ENCODE results near the gene NEDD9. TPM values are rescaled to one million over a fixed set of nuclear protein-coding genes. Genes with fewer than 3 reads are reported as not detected.

NEDD9 gene
- total RNA-seq, 2 donors from 2014 or later: 63.5 to 64.9 TPM

DNA sequence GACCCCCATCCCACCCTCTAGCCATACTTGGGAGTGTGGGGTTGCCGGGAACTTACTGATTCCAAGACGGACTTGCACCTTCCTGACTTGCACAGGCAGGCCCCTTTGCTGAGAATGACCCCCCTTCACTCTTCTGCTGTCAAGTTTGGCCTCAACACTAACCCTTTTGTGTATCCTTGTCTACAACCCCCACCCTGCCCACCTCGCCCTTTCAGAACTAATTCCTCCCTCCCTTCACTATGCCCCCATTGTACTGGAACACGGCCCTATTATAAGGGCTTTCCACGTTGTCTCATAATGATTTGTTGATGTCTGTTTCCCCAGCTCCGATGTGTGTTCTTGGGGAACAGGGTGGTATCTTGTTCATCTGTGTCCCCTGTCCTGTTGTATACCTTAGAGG, 4.4 kb upstream of the NEDD9 start:
- ATAC-seq (no peak), DNase-seq (no peak)
- no peaks in the 10 kb centered on the region for H3K9me3 ChIP-seq (ENCODE audit: control insufficient read depth, low read length, poor library complexity, severe bottlenecking)
- peaks cover 3% of the 10 kb centered on the region for H3K36me3 Mint-ChIP-seq (ENCODE audit: low read depth)
- H3K4me1 Mint-ChIP-seq: peaks cover 32% of the 10 kb centered on the region
- H3K27ac Mint-ChIP-seq: peak overlapping the region; percentile 99
- H3K27me3 Mint-ChIP-seq: no peaks in the 10 kb centered on the region
- H3K4me3 Mint-ChIP-seq: peak overlapping the region; percentile 72

DNA sequence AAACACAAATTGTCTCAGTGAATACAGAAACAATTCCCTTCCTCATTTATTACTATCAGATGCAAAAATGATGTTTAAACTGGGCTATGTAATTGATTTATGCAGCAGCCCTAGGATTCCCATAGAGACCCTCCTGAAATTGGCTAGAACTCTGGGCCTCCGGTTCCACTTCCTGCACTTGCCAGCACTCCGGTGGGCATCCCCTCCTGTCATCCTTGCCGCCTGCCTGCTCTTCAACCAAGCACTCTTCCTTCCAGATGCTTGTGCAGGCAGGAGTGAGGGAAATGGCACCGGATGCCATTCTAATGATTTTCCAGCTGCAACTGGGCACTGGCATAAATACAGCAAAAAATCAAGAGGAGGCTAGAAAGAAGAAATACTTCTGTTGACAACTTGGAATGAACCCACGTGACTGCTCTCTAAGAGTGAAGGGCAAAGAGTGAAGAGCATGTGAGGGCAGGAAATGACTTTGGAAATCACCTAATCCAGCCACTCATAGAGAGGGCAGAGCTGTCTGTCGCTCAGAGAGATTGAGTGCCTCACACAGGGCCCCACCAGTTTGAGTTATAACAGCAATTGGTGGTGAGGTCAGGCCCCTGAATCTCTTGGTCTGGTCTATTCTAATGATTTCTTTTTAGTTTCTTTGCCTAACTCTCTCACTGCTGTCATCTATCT, 3.7 kb upstream of the NEDD9 start:
- peak in 2 of 3 donors; percentile 30 to 41 for DNase-seq
- Mint-ChIP-seq H3K36me3 (ENCODE audit: low read depth) (peaks cover 1% of the 10 kb centered on the region), H3K4me3 (peak overlapping the region; percentile 72), H3K4me1 (peaks cover 37% of the 10 kb centered on the region), H3K27ac (peak overlapping the region; percentile 99), H3K27me3 (no peaks in the 10 kb centered on the region)
- no peaks in the 10 kb centered on the region for H3K9me3 ChIP-seq (ENCODE audit: control insufficient read depth, low read length, poor library complexity, severe bottlenecking)
- ATAC-seq: peak; percentile 59

DNA sequence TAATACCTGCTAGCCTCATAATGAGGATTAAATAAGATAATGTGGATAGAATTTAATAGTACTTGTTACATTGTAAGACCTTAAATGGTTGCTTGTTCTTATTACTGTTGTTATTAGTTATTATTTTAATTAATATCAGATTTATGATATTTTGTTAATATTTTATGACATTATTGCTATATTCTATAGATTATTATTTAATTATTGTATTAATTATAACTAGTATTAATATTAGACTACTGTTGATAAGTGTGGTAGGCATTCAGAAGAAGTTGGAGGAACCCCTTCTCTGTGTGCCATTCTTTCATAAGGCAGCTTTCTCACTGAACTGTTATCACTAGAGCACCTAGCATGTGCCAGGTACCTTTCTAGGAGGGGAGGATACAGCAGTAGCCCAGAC, 2.6 kb upstream of the NEDD9 start:
- DNase-seq (no peak), ATAC-seq (no peak)
- H3K27me3 Mint-ChIP-seq: no peaks in the 10 kb centered on the region
- no peaks in the 10 kb centered on the region for H3K9me3 ChIP-seq (ENCODE audit: control insufficient read depth, low read length, poor library complexity, severe bottlenecking)
- no peak overlapping the region for H3K4me3 Mint-ChIP-seq
- H3K4me1 Mint-ChIP-seq: peaks cover 41% of the 10 kb centered on the region
- H3K36me3 Mint-ChIP-seq (ENCODE audit: low read depth): no peaks in the 10 kb centered on the region
- H3K27ac Mint-ChIP-seq: peak overlapping the region; percentile 99

DNA sequence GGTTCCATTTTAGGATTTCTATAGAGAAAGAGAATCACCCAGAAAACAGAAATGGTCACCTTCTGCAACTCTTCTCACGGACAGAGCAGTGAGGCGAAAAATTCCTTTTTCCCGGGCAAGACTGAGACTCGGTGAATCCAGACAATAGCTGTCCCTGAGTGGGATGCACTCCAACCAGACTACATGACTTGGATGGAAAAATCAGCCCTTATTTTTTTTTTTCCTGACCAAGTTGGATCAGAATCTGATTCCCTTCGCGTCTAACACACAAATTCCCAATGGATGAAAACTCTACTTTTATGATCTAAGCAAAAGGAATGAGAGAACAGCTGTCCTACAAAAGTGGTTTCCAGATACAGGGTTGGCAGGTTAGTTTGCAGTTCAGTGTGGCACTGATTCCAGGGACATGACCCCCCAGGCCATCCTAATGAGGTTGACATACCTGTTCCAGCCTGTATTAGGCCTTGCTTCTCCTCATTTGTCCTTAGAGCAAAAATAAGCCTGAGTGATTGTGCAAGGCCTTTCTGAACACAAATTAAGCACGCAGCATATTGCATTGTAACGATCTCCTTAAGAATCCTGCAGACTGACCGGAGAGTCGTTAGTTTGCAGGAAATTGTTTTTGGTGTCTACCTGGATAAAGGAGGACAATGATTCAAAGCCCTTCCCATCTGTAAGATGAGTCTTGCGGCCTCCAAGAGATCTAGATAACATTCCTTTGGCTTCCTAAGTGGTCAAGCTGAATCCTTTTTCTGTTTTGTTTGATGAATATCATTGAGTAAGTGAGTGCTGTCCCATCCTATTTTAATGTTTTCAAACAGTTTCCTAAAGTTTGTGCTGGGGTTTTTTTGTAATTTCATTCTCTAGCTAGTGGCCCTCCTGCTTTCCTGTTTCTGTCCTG, 1.5 kb upstream of the NEDD9 start:
- DNase-seq: no peak
- no peaks in the 10 kb centered on the region for H3K27me3 Mint-ChIP-seq
- H3K4me3 Mint-ChIP-seq: peak overlapping the region; percentile 95
- H3K27ac Mint-ChIP-seq: peak overlapping the region; percentile 99
- H3K4me1 Mint-ChIP-seq: peaks cover 43% of the 10 kb centered on the region
- no peaks in the 10 kb centered on the region for H3K36me3 Mint-ChIP-seq (ENCODE audit: low read depth)
- no peaks in the 10 kb centered on the region for H3K9me3 ChIP-seq (ENCODE audit: control insufficient read depth, low read length, poor library complexity, severe bottlenecking)
- ATAC-seq: no peak

DNA sequence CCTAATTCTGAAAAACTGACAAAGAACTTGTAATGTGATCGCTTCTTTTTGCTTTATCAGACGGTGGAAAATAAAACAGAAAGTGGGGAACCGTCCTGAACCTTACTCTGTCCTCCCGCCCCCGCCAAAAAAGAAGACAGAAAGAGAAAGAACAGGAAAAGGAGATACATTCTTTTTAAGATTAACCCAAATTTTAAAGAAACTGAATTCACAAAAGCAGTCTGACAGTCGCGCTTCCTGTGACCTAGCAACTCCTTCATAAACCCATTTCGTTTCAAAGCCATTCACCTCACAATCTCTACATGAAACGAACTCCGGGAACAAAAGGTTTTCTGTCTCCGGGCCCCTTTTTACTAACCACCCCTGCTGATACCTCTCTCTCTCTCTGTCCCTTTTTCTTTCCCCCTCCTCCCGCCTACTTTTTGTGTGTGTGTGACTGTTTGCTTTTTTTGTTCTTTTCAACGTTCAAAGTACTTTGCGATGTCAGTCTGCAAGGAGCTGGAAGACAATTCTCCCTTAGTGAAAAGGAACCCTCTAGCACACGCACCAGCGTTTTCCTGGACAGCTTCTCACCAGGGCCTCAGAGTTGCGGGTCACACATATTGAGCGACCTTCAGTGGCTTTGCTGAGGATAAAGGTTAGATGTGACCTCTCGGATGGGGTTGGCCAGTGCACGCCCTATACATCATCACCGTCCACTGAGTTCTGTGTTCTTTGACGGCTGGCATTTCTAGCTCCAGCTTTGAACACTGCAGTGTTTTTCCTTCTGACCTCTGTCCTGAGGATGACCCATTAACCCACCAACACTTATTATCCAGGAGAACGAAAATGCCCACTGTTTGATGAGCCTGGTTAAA, 530 bp upstream of the NEDD9 start:
- ATAC-seq: peak; percentile 34
- H3K27ac Mint-ChIP-seq: peak overlapping the region; percentile 99

DNA sequence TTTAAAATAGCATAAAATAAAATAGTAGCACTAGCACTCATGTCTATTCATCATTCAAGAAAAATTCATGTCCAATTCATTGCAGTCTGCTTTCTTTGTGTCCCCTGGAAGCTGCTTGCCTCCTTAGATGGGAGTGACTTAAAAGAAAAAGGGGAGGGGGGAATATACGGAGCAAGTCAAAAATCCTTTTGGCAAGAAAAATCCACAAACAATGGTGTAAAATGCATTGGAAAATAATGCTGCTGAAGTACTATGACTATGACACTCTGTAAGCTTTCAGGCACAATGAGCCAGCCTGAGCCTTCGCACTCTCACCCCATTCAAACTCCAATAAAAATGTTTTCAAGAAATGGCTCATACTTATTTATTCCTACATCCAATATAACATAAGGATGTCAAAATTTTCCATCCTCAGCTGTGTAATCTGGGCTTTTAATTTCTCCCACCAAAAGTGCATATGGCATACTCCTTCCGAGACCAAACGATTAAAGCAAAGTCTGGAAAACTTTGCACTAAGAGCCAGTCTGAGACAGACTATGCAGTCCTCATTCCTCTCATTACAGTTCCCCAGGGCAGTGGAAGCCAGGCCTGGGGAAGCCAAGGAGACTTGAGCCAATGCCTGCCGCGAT, 790 bp downstream of the NEDD9 start:
- H3K4me3 Mint-ChIP-seq: peak overlapping the region; percentile 95
- H3K4me1 Mint-ChIP-seq: peaks cover 41% of the 10 kb centered on the region
- no peaks in the 10 kb centered on the region for H3K27me3 Mint-ChIP-seq
- no peaks in the 10 kb centered on the region for H3K9me3 ChIP-seq (ENCODE audit: control insufficient read depth, low read length, poor library complexity, severe bottlenecking)
- peaks cover 5% of the 10 kb centered on the region for H3K36me3 Mint-ChIP-seq (ENCODE audit: low read depth)
- ATAC-seq (no peak), DNase-seq (no peak)
- H3K27ac Mint-ChIP-seq: peak overlapping the region; percentile 99

More for the DNA sequence above, 530 bp upstream of the NEDD9 start:
- H3K36me3 Mint-ChIP-seq (ENCODE audit: low read depth): peaks cover under 1% of the 10 kb centered on the region
- DNase-seq: no peak
- peak overlapping the region; percentile 95 for H3K4me3 Mint-ChIP-seq
- H3K9me3 ChIP-seq (ENCODE audit: control insufficient read depth, low read length, poor library complexity, severe bottlenecking): no peaks in the 10 kb centered on the region
- H3K4me1 Mint-ChIP-seq: peaks cover 43% of the 10 kb centered on the region
- no peaks in the 10 kb centered on the region for H3K27me3 Mint-ChIP-seq

DNA sequence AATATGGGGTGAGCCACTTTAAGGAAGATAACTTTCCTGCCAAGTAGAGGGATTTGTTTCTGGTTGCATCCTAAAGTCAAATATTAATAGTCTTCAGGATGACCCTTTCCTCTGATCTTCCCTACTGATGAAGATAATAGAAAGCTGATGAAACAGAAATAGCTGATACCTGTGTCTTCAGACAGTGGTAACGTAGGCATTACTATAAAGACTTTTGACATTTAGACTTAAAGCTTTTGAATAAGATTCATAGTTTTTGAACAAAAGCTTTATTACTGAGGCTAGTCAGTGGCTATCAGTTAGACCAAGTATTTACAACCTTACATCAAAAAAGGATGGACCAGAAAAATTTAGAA, 1.4 kb downstream of the NEDD9 start:
- DNase-seq: no peak
- H3K4me3 Mint-ChIP-seq: peak overlapping the region; percentile 58
- peaks cover 5% of the 10 kb centered on the region for H3K36me3 Mint-ChIP-seq (ENCODE audit: low read depth)
- no peaks in the 10 kb centered on the region for H3K27me3 Mint-ChIP-seq
- ATAC-seq: no peak
- peak overlapping the region; percentile 8 for H3K27ac Mint-ChIP-seq
- H3K9me3 ChIP-seq (ENCODE audit: control insufficient read depth, low read length, poor library complexity, severe bottlenecking): no peaks in the 10 kb centered on the region
- peaks cover 38% of the 10 kb centered on the region for H3K4me1 Mint-ChIP-seq

DNA sequence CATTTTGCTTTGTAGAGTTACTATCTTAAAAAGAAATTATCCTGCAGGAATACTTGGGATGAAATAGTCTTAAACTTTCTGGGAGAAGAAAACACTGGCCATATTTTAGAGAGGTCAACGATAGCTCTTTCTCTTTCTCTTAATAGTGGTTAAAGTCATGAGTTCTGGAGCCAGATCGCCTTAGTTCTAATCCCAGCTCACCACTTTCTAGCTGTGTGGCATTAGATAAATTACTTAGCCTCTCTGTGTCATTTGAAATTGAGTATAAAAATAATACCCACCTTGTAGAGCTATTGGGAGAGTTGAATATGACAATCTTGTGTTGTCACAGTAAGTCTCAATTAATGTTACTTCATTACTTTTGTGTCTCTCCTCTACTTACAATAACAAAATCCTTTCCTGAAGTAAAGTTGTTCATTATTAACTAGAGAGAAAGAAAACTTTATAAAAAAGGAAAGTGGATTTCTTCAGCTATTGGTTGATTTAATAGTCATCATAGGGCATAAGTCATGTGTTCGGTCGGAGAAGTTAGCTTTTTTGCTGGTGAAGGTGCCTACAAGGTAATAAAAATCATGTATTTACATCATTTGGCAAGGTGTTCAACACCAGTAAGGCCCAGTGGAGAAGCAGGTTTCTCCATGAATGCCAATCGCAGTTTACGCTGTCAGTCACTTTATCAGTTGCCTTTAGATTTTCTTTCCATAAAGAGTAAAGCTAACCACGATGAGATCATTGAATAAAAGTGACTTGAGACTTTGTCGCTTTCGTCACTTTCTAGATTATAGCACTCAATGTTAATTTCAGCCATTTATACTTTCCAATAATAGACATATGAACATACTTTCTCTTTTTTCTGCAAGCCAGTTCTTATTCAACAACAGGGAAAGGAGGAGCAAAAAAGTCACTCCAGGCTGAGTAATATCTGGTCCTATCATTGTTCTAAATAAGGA, 2.0 kb downstream of the NEDD9 start:
- peak overlapping the region; percentile 58 for H3K4me3 Mint-ChIP-seq
- H3K27ac Mint-ChIP-seq: peak overlapping the region; percentile 8
- DNase-seq: no peak
- peaks cover 35% of the 10 kb centered on the region for H3K4me1 Mint-ChIP-seq
- no peak for ATAC-seq
- H3K27me3 Mint-ChIP-seq: no peaks in the 10 kb centered on the region
- no peaks in the 10 kb centered on the region for H3K9me3 ChIP-seq (ENCODE audit: control insufficient read depth, low read length, poor library complexity, severe bottlenecking)
- peaks cover 5% of the 10 kb centered on the region for H3K36me3 Mint-ChIP-seq (ENCODE audit: low read depth)

DNA sequence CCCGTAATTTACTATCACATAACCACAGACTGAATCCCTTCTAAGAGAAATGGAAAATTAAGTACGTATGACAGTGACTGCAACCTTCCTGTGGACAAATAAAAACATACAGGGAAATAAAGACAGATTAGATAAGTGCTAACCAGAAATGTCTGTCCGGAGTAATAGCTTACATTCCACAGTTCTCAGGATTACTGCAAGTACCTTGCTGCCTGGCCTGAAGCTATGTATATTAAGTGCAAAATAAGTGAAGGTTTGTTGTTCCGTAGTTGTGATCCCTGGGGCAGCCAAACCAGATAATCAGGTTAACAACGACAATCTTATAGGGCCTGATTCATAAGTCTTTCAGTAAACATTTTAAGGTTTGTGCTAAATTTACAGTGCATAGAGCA, 2.8 kb downstream of the NEDD9 start:
- no peaks in the 10 kb centered on the region for H3K9me3 ChIP-seq (ENCODE audit: control insufficient read depth, low read length, poor library complexity, severe bottlenecking)
- Mint-ChIP-seq H3K27me3 (no peaks in the 10 kb centered on the region), H3K27ac (peak overlapping the region; percentile 8), H3K4me1 (peaks cover 40% of the 10 kb centered on the region), H3K36me3 (ENCODE audit: low read depth) (peaks cover 5% of the 10 kb centered on the region), H3K4me3 (peak overlapping the region; percentile 21)
- ATAC-seq (no peak), DNase-seq (no peak)

DNA sequence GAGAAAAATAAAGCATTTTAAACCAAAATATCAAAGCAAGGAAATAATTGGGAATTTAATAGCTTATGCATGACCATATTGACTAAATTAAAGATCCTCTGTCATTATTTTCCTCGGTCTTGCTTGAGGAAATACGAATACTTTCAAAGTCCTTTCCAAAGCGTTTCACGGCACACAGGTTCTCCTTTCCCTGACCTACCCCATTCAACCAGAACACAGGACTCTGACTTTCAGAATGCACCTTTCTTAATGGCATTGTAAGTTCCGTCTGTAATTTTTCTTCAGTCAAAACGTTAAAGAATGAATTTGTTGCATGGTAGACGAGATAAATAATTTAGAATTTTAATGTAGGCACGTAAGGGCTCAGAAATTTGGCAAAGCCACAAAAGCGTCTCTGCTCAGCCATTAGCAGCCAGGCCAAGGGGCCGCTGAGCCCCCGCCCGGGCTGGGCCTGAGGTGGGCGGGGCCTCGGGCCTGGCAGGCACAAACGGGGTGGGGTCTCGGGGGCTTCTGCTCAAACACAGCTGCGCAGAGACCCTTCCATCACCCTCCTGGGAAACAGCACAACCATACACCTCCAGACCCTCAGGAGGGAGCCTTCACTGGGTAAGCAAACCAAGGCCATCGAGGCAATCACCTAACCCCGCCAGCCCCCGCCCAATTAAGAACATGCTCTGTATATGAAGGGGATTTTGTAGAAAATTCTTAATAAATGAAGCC, 3.4 kb downstream of the NEDD9 start:
- Mint-ChIP-seq H3K27ac (no peak overlapping the region), H3K27me3 (no peaks in the 10 kb centered on the region), H3K4me3 (peak overlapping the region; percentile 21), H3K36me3 (ENCODE audit: low read depth) (peaks cover 5% of the 10 kb centered on the region), H3K4me1 (peaks cover 43% of the 10 kb centered on the region)
- H3K9me3 ChIP-seq (ENCODE audit: control insufficient read depth, low read length, poor library complexity, severe bottlenecking): no peaks in the 10 kb centered on the region
- DNase-seq (no peak), ATAC-seq (no peak)

DNA sequence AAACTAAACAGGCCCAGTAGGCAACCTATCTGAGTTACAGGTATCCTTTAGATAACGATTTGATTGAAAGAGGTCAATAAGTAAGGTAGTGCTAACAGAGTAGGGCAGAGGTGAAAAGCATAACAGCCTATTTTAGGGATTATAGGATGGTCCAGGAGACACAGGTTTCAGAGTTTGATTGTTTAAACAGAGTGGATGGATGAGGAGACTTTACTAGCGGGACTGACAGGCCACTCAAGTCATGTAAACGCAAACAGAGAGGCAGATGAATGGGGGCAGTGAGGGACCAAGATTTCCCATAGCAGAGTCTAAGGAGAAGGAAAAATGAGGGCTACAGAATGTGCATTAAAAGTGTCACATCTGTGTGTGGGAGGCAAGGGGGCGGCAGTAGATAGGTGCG, 4.8 kb downstream of the NEDD9 start:
- H3K4me3 Mint-ChIP-seq: no peak overlapping the region
- peaks cover 44% of the 10 kb centered on the region for H3K4me1 Mint-ChIP-seq
- DNase-seq (no peak), ATAC-seq (no peak)
- H3K27me3 Mint-ChIP-seq: no peaks in the 10 kb centered on the region
- peaks cover 5% of the 10 kb centered on the region for H3K36me3 Mint-ChIP-seq (ENCODE audit: low read depth)
- peak overlapping the region; percentile 49 for H3K27ac Mint-ChIP-seq
- no peaks in the 10 kb centered on the region for H3K9me3 ChIP-seq (ENCODE audit: control insufficient read depth, low read length, poor library complexity, severe bottlenecking)
